HepG2 (cell line): Measurements from ENCODE around the gene SLC27A3. TPM values are rescaled to one million over a fixed set of nuclear protein-coding genes. Genes with fewer than 3 reads are reported as not detected.

Experiments
- ATAC-seq: fragments of 200-7000 bp; cut with Tn5 transposase; 3 replicates; pipeline ENCODE4 v1.9.1; 2020; ENCODE audit warnings: mild to moderate bottlenecking, moderate library complexity
- BruUV-seq: library from RNA; stranded (reverse); fragments of 400-500 nt; replicated peaks from 2 replicates; lab custom pipeline; 2021; lab: Mats Ljungman, UMichigan
- CTCF ChIA-PET: fragments of 300-600 bp; formaldehyde crosslinking; extraction: SDS; loops from one replicate; lab custom pipeline; 2021; ENCODE audit warnings: low total read pairs, inconsistent platforms, low intra/inter-chr PET ratio; lab: Yijun Ruan, JAX
- POLR2A ChIA-PET: fragments of 350-600 bp; sonication (Branson Sonifier 250); formaldehyde crosslinking; loops from one replicate; lab custom pipeline; 2020; ENCODE audit warnings: antibody characterized with exemption, inconsistent platforms; lab: Yijun Ruan, JAX
- DNase-seq: peaks from one replicate; pipeline ENCODE4 v3.0.0-alpha.2; 2015; ENCODE audit warnings: low spot score
- FAIRE-seq: peaks from 3 replicates; lab custom pipeline; 2011; peaks lifted over from hg19 to GRCh38; lab: Jason Lieb, UNC
- H2AFZ ChIP-seq: one replicate; pipeline ENCODE4 v1.6.1; 2011; ENCODE audit warnings: low read length, inconsistent platforms
- H3K27ac ChIP-seq: fragments of 300-600 bp; 3 replicates; pipeline ENCODE4 v1.8.0; 2011; ENCODE audit warnings: mixed run types, mild to moderate bottlenecking, mixed read lengths, low read length, inconsistent platforms; ENCODE audit not compliant: insufficient read depth; ENCODE audit errors: extremely low read length
- H3K27me3 ChIP-seq, 2 experiments: fragments of 200-600 bp in 1 of 2; 2 replicates in 1 of 2; 3 replicates in 1 of 2; pipeline versions ENCODE4 v1.6.0 to v1.8.0; 2011; ENCODE audit warnings: low read length in 2 of 2, mild to moderate bottlenecking in 2 of 2, moderate library complexity in 2 of 2, inconsistent platforms in 1 of 2; ENCODE audit not compliant: insufficient read depth in 2 of 2, control insufficient read depth in 1 of 2
- H3K36me3 ChIP-seq, 2 experiments: fragments of 200-600 bp in 1 of 2; replicated peaks in 1 of 2; 2 replicates in 1 of 2; 3 replicates in 1 of 2; pipeline versions ENCODE4 v1.5.1 to v1.8.0; 2011; ENCODE audit warnings: low read length in 2 of 2, inconsistent platforms in 1 of 2; ENCODE audit not compliant: insufficient read depth in 2 of 2, control insufficient read depth in 1 of 2
- H3K4me1 ChIP-seq: 2 replicates; pipeline ENCODE4 v1.5.1; 2012; ENCODE audit warnings: low read length, inconsistent platforms; ENCODE audit not compliant: insufficient read depth
- H3K4me2 ChIP-seq: 2 replicates; pipeline ENCODE4 v1.6.0; 2011; ENCODE audit warnings: low read depth, low read length, inconsistent platforms
- H3K4me3 ChIP-seq, 3 experiments: fragments of 200-600 bp in 1 of 3; sonication (generic), shearing (Covaris generic) in 1 of 3; replicated peaks in 1 of 3; 2 replicates each; pipeline ENCODE4 v1.5.1; 2011 to 2016; ENCODE audit warnings: low read length in 3 of 3, inconsistent platforms in 2 of 3, low read depth in 2 of 3, mild to moderate bottlenecking in 2 of 3, control low read depth in 1 of 3, mixed read lengths in 1 of 3; ENCODE audit not compliant: insufficient read depth in 1 of 3
- H3K79me2 ChIP-seq: one replicate; pipeline ENCODE4 v1.6.1; 2011; ENCODE audit warnings: low read length, inconsistent platforms; ENCODE audit not compliant: insufficient read depth
- H3K9ac ChIP-seq: 2 replicates; pipeline ENCODE4 v1.6.0; 2011; ENCODE audit warnings: mild to moderate bottlenecking, low read depth, low read length, inconsistent platforms; ENCODE audit not compliant: insufficient read depth
- H3K9me3 ChIP-seq: 2 replicates; pipeline ENCODE4 v1.5.1; 2012; ENCODE audit warnings: mild to moderate bottlenecking, low read length
- H4K20me1 ChIP-seq: 2 replicates; pipeline ENCODE4 v1.6.0; 2011; ENCODE audit warnings: inconsistent platforms, mild to moderate bottlenecking, low read length, moderate library complexity; ENCODE audit not compliant: insufficient read depth
- MNT ChIP-seq: fragments of 450-650 bp; IDR thresholded peaks from 2 replicates; pipeline ENCODE4 v1.6.1; 2016
- NFYC ChIP-seq: IDR thresholded peaks from 2 replicates; pipeline ENCODE4 v1.6.1; 2016; ENCODE audit warnings: missing genetic modification reagents, missing compliant biosample characterization
- SRSF4 ChIP-seq: fragments of 200-400 bp; formaldehyde crosslinking; IDR thresholded peaks from one replicate; pipeline ENCODE4 v1.6.1; 2018; ENCODE audit warnings: mild to moderate bottlenecking, low read depth, low read length, moderate library complexity; ENCODE audit not compliant: poor library complexity, severe bottlenecking
- ZNF121 ChIP-seq: sonication (generic); formaldehyde crosslinking; IDR thresholded peaks from 2 replicates; pipeline ENCODE4 v1.5.0; 2020; ENCODE audit warnings: mild to moderate bottlenecking, missing genetic modification reagents
- ZNF451 ChIP-seq: sonication (generic); formaldehyde crosslinking; IDR thresholded peaks from 2 replicates; pipeline ENCODE4 v1.5.0; 2020; ENCODE audit warnings: mild to moderate bottlenecking, missing genetic modification reagents
- ZNF574 ChIP-seq: sonication (generic); formaldehyde crosslinking; IDR thresholded peaks from 2 replicates; pipeline ENCODE4 v1.4.0; 2020; ENCODE audit warnings: missing genetic modification reagents
- WGBS: methylation state at CpG from one replicate; pipeline ENCODE4 v1.1.6; 2017; ENCODE audit warnings: low lambda C conversion rate; 5-methylcytosine and 5-hydroxymethylcytosine counted together
- in situ Hi-C: cut with HindIII; loops from 2 replicates; pipeline ENCODE4 v1.10.0; 2017; ENCODE audit warnings: low pct_unique_long_range_greater_than_20kb; ENCODE audit not compliant: extremely low pct_ligation_motif_present
- intact Hi-C: fragments of 100-400 bp; cut with micrococcal nuclease; formaldehyde crosslinking; loops from one replicate; pipeline ENCODE4 v1.10.0; 2022; ENCODE audit not compliant: unreplicated experiment
- polyA plus RNA-seq, 8 experiments: library from polyadenylated mRNA; depleted of rRNA in 3 of 8; stranded (reverse) in 7 of 8; unstranded in 1 of 8; fragments of >200 nt; fragmentation: Illumina TruSeq in 4 of 8; extraction: Trizol in 4 of 8; gene quantifications; 2 replicates each; pipeline versions ENCODE4 v1.2.1 to v1.2.3, GENCODE V29; 2011 to 2016; ENCODE audit warnings: low read depth in 4 of 8, missing spikeins in 1 of 8, mixed read lengths in 1 of 8; ENCODE audit not compliant: insufficient read depth in 1 of 8
- total RNA-seq, 5 experiments: library from RNA; depleted of rRNA; stranded (reverse); fragments of >200 nt; fragmentation: Illumina TruSeq; extraction: Trizol; gene quantifications; 2 replicates each; pipeline ENCODE4 v1.2.3, GENCODE V29; 2016; ENCODE audit warnings: low read depth in 1 of 5

SLC27A3 gene
- total and polyA plus RNA-seq, 2 of the 13 experiments (the other 11 are each of a cell fraction or from before 2014, with no cell fraction given), result 4.3 to 10.3 TPM

- no peak for TF ChIP-seq ZNF574 (CRISPR knock-in tag)
- TF ChIP-seq SRSF4, result no peak
- no peak for TF ChIP-seq ZNF451 (CRISPR knock-in tag)
- no peak for TF ChIP-seq MNT
Observed at GRCh38 chr1:153803470-153804056, 28.4 kb downstream of the SLC27A3 start (continued).

- no peak overlapping the region for H3K4me2 ChIP-seq
- BruUV-seq, result no TSS peak
- no peak for ATAC-seq
- no peak for FAIRE-seq
- no peak overlapping the region for H3K9ac ChIP-seq
- TF ChIP-seq NFYC (CRISPR knock-in tag) (no peak), ZNF121 (CRISPR knock-in tag) (peak; percentile 30; the same call in 1 of the 2 replicates)
- in situ Hi-C loops, result no loop called here
- no peak overlapping the region for H2AFZ ChIP-seq
- no peak for DNase-seq
- peaks cover 2 to 13% of the 10 kb centered on the region in 2 experiments; a peak in 3 of 5 replicates for H3K36me3 ChIP-seq
- H3K27ac ChIP-seq, result no peak overlapping the region
- no peaks in the 10 kb centered on the region for H3K9me3 ChIP-seq
- intact Hi-C loops, result no loop called here
- H4K20me1 ChIP-seq, result no peaks in the 10 kb centered on the region
- peaks cover 7% of the 10 kb centered on the region; the same call in 1 of the 2 replicates for H3K4me1 ChIP-seq
- 92% methylated on average over 2 of the region's 2 CpGs for WGBS
- ChIA-PET POLR2A (no interaction called here), CTCF (no interaction called here)
- H3K27me3 ChIP-seq, result no peaks in the 10 kb centered on the region
- no peaks in the 10 kb centered on the region for H3K79me2 ChIP-seq
- no peak overlapping the region for H3K4me3 ChIP-seq
Observed at GRCh38 chr1:153804112-153804511, 28.9 kb downstream of the SLC27A3 start.
